Stimulated activated naive CD8-positive, alpha-beta T cell treated with anti-CD3 and anti-CD28 coated beads, Interleukin-15, Interleukin-2, amounts not matched to agents 100 ng/mL and 50 ng/mL, for 24 hours (primary cell): ENCODE results near the gene POLA2.

ENCODE experiments used
- H3K27ac Mint-ChIP-seq: one replicate; pipeline ENCODE4 v1.8.0; 2021; ENCODE audit warnings: mild to moderate bottlenecking, mixed read lengths
- H3K27me3 Mint-ChIP-seq: one replicate; pipeline ENCODE4 v1.8.0; 2021; ENCODE audit warnings: mixed read lengths
- H3K36me3 Mint-ChIP-seq: one replicate; pipeline ENCODE4 v1.8.0; 2021; ENCODE audit warnings: low read depth, mixed read lengths
- H3K4me1 Mint-ChIP-seq: one replicate; pipeline ENCODE4 v1.8.0; 2021; ENCODE audit warnings: low read depth, mixed read lengths
- H3K4me3 Mint-ChIP-seq: one replicate; pipeline ENCODE4 v1.8.0; 2021; ENCODE audit warnings: mild to moderate bottlenecking, mixed read lengths
- H3K9me3 Mint-ChIP-seq: one replicate; pipeline ENCODE4 v1.8.0; 2021; ENCODE audit warnings: mixed read lengths

The POLA2 gene

GRCh38 chr11:65261591-65262380, at the start of gene POLA2:
Gene POLA2 (plus strand): TSS chr11:65261962. CDS start chr11:65262293, 331 bp downstream.
- Mint-ChIP-seq H3K27ac (peak within 1 kb of the TSS; percentile 98), H3K4me3 (peak within 1 kb of the TSS; percentile 95), H3K36me3 (peaks cover 38% of the 10 kb centered on the region), H3K4me1 (peaks cover 48% of the 10 kb centered on the region), H3K27me3 (no peaks in the 10 kb centered on the region), H3K9me3 (no peaks in the 10 kb centered on the region)

GRCh38 chr11:65212226-65212801, 49.4 kb upstream of the POLA2 start:
- no peak overlapping the region for H3K27ac Mint-ChIP-seq
- peaks cover 4% of the 10 kb centered on the region for H3K9me3 Mint-ChIP-seq
- peaks cover 32% of the 10 kb centered on the region for H3K4me1 Mint-ChIP-seq
- H3K27me3 Mint-ChIP-seq = peaks cover 5% of the 10 kb centered on the region
- H3K36me3 Mint-ChIP-seq = peaks cover 6% of the 10 kb centered on the region
- no peak overlapping the region for H3K4me3 Mint-ChIP-seq

- H3K27ac Mint-ChIP-seq = no peak overlapping the region
- H3K4me3 Mint-ChIP-seq = no peak overlapping the region
- H3K36me3 Mint-ChIP-seq = peaks cover 6% of the 10 kb centered on the region
- H3K4me1 Mint-ChIP-seq = peaks cover 32% of the 10 kb centered on the region
- peaks cover 4% of the 10 kb centered on the region for H3K9me3 Mint-ChIP-seq
- H3K27me3 Mint-ChIP-seq = peaks cover 5% of the 10 kb centered on the region
Observed at GRCh38 chr11:65213322-65214211, 48.2 kb upstream of the POLA2 start.

- Mint-ChIP-seq H3K4me1 (peaks cover 34% of the 10 kb centered on the region), H3K36me3 (peaks cover 6% of the 10 kb centered on the region), H3K27me3 (peaks cover 5% of the 10 kb centered on the region), H3K9me3 (peaks cover 4% of the 10 kb centered on the region), H3K27ac (peak overlapping the region; percentile 12), H3K4me3 (no peak overlapping the region)
Observed at GRCh38 chr11:65214212-65214845, 47.4 kb upstream of the POLA2 start.

GRCh38 chr11:65215441-65216076, 46.2 kb upstream of the POLA2 start:
- Mint-ChIP-seq H3K36me3 (peaks cover 6% of the 10 kb centered on the region), H3K4me3 (peak overlapping the region; percentile 81), H3K4me1 (peaks cover 42% of the 10 kb centered on the region), H3K27me3 (peaks cover 5% of the 10 kb centered on the region), H3K27ac (peak overlapping the region; percentile 99), H3K9me3 (peaks cover 4% of the 10 kb centered on the region)

GRCh38 chr11:65216830-65217229, 44.9 kb upstream of the POLA2 start:
- H3K36me3 Mint-ChIP-seq = peaks cover 6% of the 10 kb centered on the region

GRCh38 chr11:65217441-65218423, 44.0 kb upstream of the POLA2 start:
- Mint-ChIP-seq H3K27ac (peak overlapping the region; percentile 16), H3K27me3 (peaks cover 5% of the 10 kb centered on the region)

More at GRCh38 chr11:65216830-65217229, 44.9 kb upstream of the POLA2 start:
- Mint-ChIP-seq H3K27ac (peak overlapping the region; percentile 16), H3K4me3 (peak overlapping the region; percentile 13), H3K4me1 (peaks cover 42% of the 10 kb centered on the region), H3K27me3 (peaks cover 5% of the 10 kb centered on the region), H3K9me3 (peaks cover 4% of the 10 kb centered on the region)

GRCh38 chr11:65218446-65218845, 43.3 kb upstream of the POLA2 start:
- peaks cover 4% of the 10 kb centered on the region for H3K9me3 Mint-ChIP-seq
- peaks cover 5% of the 10 kb centered on the region for H3K27me3 Mint-ChIP-seq
- no peak overlapping the region for H3K27ac Mint-ChIP-seq
- no peak overlapping the region for H3K4me3 Mint-ChIP-seq
- H3K36me3 Mint-ChIP-seq = peaks cover 6% of the 10 kb centered on the region
- peaks cover 32% of the 10 kb centered on the region for H3K4me1 Mint-ChIP-seq

More at GRCh38 chr11:65217441-65218423, 44.0 kb upstream of the POLA2 start:
- peaks cover 6% of the 10 kb centered on the region for H3K36me3 Mint-ChIP-seq
- H3K4me3 Mint-ChIP-seq = no peak overlapping the region
- peaks cover 40% of the 10 kb centered on the region for H3K4me1 Mint-ChIP-seq
- H3K9me3 Mint-ChIP-seq = peaks cover 4% of the 10 kb centered on the region

- Mint-ChIP-seq H3K4me3 (no peak overlapping the region), H3K27ac (no peak overlapping the region), H3K36me3 (peaks cover 6% of the 10 kb centered on the region), H3K4me1 (peaks cover 18% of the 10 kb centered on the region), H3K27me3 (peaks cover 5% of the 10 kb centered on the region), H3K9me3 (peaks cover 4% of the 10 kb centered on the region)
Observed at GRCh38 chr11:65219930-65220213, 41.9 kb upstream of the POLA2 start.

- Mint-ChIP-seq H3K9me3 (no peaks in the 10 kb centered on the region), H3K27me3 (peaks cover 4% of the 10 kb centered on the region), H3K4me3 (no peak overlapping the region), H3K36me3 (no peaks in the 10 kb centered on the region), H3K27ac (no peak overlapping the region), H3K4me1 (peaks cover 20% of the 10 kb centered on the region)
Observed at GRCh38 chr11:65221026-65221425, 40.7 kb upstream of the POLA2 start.

GRCh38 chr11:65223011-65223410, 38.8 kb upstream of the POLA2 start:
- H3K27me3 Mint-ChIP-seq = peaks cover 17% of the 10 kb centered on the region
- H3K36me3 Mint-ChIP-seq = no peaks in the 10 kb centered on the region
- H3K4me3 Mint-ChIP-seq = no peak overlapping the region

GRCh38 chr11:65224930-65225278, 36.9 kb upstream of the POLA2 start:
- Mint-ChIP-seq H3K27ac (no peak overlapping the region), H3K9me3 (no peaks in the 10 kb centered on the region), H3K36me3 (no peaks in the 10 kb centered on the region), H3K27me3 (peaks cover 17% of the 10 kb centered on the region), H3K4me3 (no peak overlapping the region), H3K4me1 (peaks cover 14% of the 10 kb centered on the region)

More at GRCh38 chr11:65223011-65223410, 38.8 kb upstream of the POLA2 start:
- H3K27ac Mint-ChIP-seq = no peak overlapping the region
- H3K9me3 Mint-ChIP-seq = no peaks in the 10 kb centered on the region
- peaks cover 22% of the 10 kb centered on the region for H3K4me1 Mint-ChIP-seq

- Mint-ChIP-seq H3K4me1 (peaks cover 12% of the 10 kb centered on the region), H3K27me3 (peaks cover 17% of the 10 kb centered on the region), H3K36me3 (no peaks in the 10 kb centered on the region), H3K27ac (no peak overlapping the region), H3K9me3 (no peaks in the 10 kb centered on the region), H3K4me3 (peak overlapping the region; percentile 82)
Observed at GRCh38 chr11:65225279-65226102, 36.3 kb upstream of the POLA2 start.
